LNCAP (cell line): Measurements from ENCODE around the gene SLC22A1.

Source experiments
- CTCF ChIP-seq: fragments of 450-650 bp; IDR thresholded peaks from 2 replicates; pipeline ENCODE4 v1.5.1; 2017; ENCODE audit warnings: mild to moderate bottlenecking

The SLC22A1 gene

GRCh38 chr6:160139420-160139851 lies 17.8 kb downstream of the SLC22A1 start:
- no peak for TF ChIP-seq CTCF

- no peak for TF ChIP-seq CTCF
Observed at GRCh38 chr6:160141001-160141726, 19.5 kb downstream of the SLC22A1 start.

GRCh38 chr6:160142115-160142715 lies 20.6 kb downstream of the SLC22A1 start:
- no peak for TF ChIP-seq CTCF

GRCh38 chr6:160146454-160147145 lies 25.0 kb downstream of the SLC22A1 start:
- TF ChIP-seq CTCF = no peak

- TF ChIP-seq CTCF = no peak
Observed at GRCh38 chr6:160147146-160147536, 25.5 kb downstream of the SLC22A1 start.

DNA sequence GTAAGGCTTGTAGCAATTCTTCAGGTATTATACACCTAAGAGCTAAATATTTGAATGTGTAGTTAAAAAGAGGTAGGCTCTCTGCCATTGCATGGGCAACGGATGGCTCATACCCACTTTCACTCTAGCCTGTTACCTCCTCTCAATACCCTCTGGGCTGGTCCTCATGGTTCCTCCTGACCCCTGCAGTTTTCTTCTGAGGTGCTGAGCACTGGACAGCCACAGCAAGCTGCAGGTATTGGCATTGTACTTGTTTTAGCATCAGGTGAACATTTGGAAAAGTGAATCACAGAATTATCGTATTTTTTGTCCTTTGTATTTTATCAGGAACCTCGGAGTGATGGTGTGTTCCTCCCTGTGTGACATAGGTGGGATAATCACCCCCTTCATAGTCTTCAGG lies 32.9 kb downstream of the SLC22A1 start:
- TF ChIP-seq CTCF = no peak

DNA sequence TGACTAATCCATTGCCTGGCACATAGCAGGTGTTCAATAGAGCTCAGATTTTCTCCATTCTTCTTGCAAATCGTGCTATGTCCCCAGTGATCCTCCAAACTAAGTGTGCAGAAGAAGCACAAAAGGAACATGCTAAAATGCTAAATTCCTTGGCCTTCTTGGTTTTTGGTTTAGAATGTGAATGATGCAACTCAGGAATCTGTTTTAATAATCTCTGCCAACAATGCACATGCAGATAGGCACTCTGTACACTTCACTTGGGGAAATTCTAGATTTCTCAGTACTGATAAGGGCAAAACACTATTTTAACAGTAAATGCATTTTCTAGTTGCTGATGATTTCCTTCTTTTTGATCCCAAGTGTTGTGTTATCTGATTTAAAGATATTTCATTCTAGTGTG lies 35.2 kb downstream of the SLC22A1 start:
- no peak for TF ChIP-seq CTCF
